ENCODE data around the gene MAMDC2. TPM values are rescaled to one million over a fixed set of nuclear protein-coding genes. Genes with fewer than 3 reads are reported as not detected.

Gene MAMDC2
- total RNA-seq, 3 donors from 2014 or later, result 17.0 to 33.9 (median 18.7) TPM

GRCh38 chr9:70135176-70135575, 91.5 kb downstream of the MAMDC2 start:
- no peak overlapping the region for H3K4me3 ChIP-seq
- no peaks in the 10 kb centered on the region for H3K4me1 ChIP-seq
- intact Hi-C loops (cut with DNase I; ENCODE audit: low total_unique reads), result no loop called here
- H3K9me3 ChIP-seq, result no peaks in the 10 kb centered on the region
- H3K36me3 ChIP-seq, result no peaks in the 10 kb centered on the region
- no peak for DNase-seq (ENCODE audit: low spot score in 2 of 2)
- TF ChIP-seq POLR2A (IDR thresholded peaks at IDR 0.05), result no peak
- TF ChIP-seq CTCF (IDR thresholded peaks at IDR 0.05), result no peak
- no peak for TF ChIP-seq POLR2AphosphoS5 (IDR thresholded peaks at IDR 0.05)
- H3K27me3 ChIP-seq, result no peaks in the 10 kb centered on the region
- H3K27ac ChIP-seq, result no peak overlapping the region

- H3K4me1 ChIP-seq, result no peaks in the 10 kb centered on the region
- no peak for DNase-seq (ENCODE audit: low spot score in 2 of 2)
- intact Hi-C loops (cut with DNase I; ENCODE audit: low total_unique reads), result no loop called here
- no peaks in the 10 kb centered on the region for H3K9me3 ChIP-seq
- no peak overlapping the region for H3K4me3 ChIP-seq
- no peaks in the 10 kb centered on the region for H3K27me3 ChIP-seq
- TF ChIP-seq POLR2A (IDR thresholded peaks at IDR 0.05) (no peak), POLR2AphosphoS5 (IDR thresholded peaks at IDR 0.05) (no peak), CTCF (IDR thresholded peaks at IDR 0.05) (no peak)
- H3K27ac ChIP-seq, result no peak overlapping the region
- H3K36me3 ChIP-seq, result no peaks in the 10 kb centered on the region
Measured at GRCh38 chr9:70136632-70137031, 93.0 kb downstream of the MAMDC2 start.

GRCh38 chr9:70137577-70137976, 93.9 kb downstream of the MAMDC2 start:
- TF ChIP-seq POLR2A (IDR thresholded peaks at IDR 0.05) (no peak), CTCF (IDR thresholded peaks at IDR 0.05) (no peak)
- Histone ChIP-seq H3K27ac (no peak overlapping the region), H3K36me3 (no peaks in the 10 kb centered on the region), H3K9me3 (no peaks in the 10 kb centered on the region), H3K4me1 (no peaks in the 10 kb centered on the region), H3K4me3 (no peak overlapping the region), H3K27me3 (no peaks in the 10 kb centered on the region)
- DNase-seq (ENCODE audit: low spot score in 2 of 2), result no peak
- intact Hi-C loops (cut with DNase I; ENCODE audit: low total_unique reads), result no loop called here

- no peaks in the 10 kb centered on the region for H3K27me3 ChIP-seq
- H3K36me3 ChIP-seq, result no peaks in the 10 kb centered on the region
- DNase-seq (ENCODE audit: low spot score in 2 of 2), result no peak
- H3K27ac ChIP-seq, result no peak overlapping the region
- no peaks in the 10 kb centered on the region for H3K9me3 ChIP-seq
- TF ChIP-seq POLR2A (IDR thresholded peaks at IDR 0.05), result no peak
- no peak for TF ChIP-seq POLR2AphosphoS5 (IDR thresholded peaks at IDR 0.05)
- TF ChIP-seq CTCF (IDR thresholded peaks at IDR 0.05), result no peak
- no peak overlapping the region for H3K4me3 ChIP-seq
- H3K4me1 ChIP-seq, result no peaks in the 10 kb centered on the region
- intact Hi-C loops (cut with DNase I; ENCODE audit: low total_unique reads), result no loop called here
Measured at GRCh38 chr9:70142101-70142500, 98.5 kb downstream of the MAMDC2 start.

GRCh38 chr9:70143394-70144130, 99.9 kb downstream of the MAMDC2 start:
- H3K4me1 ChIP-seq, result no peaks in the 10 kb centered on the region
- intact Hi-C loops (cut with DNase I; ENCODE audit: low total_unique reads), result no loop called here
- no peak overlapping the region for H3K27ac ChIP-seq
- no peak for TF ChIP-seq POLR2A (IDR thresholded peaks at IDR 0.05)
- no peak for TF ChIP-seq CTCF (IDR thresholded peaks at IDR 0.05)
- TF ChIP-seq POLR2AphosphoS5 (IDR thresholded peaks at IDR 0.05), result no peak
- no peaks in the 10 kb centered on the region for H3K36me3 ChIP-seq
- no peaks in the 10 kb centered on the region for H3K27me3 ChIP-seq
- H3K4me3 ChIP-seq, result no peak overlapping the region
- H3K9me3 ChIP-seq, result no peaks in the 10 kb centered on the region
- DNase-seq (ENCODE audit: low spot score in 2 of 2), result no peak
